SW 1271 (cell line): ENCODE results near the gene DCP1A.
A peak's percentile ranks its signal among the peaks of the same experiment; 100 is the strongest.

Source experiments
- DNase-seq, 2 experiments: peaks; one replicate each; lab custom pipeline; 2025; lab: John Stamatoyannopoulos, UW

DCP1A gene

DNA sequence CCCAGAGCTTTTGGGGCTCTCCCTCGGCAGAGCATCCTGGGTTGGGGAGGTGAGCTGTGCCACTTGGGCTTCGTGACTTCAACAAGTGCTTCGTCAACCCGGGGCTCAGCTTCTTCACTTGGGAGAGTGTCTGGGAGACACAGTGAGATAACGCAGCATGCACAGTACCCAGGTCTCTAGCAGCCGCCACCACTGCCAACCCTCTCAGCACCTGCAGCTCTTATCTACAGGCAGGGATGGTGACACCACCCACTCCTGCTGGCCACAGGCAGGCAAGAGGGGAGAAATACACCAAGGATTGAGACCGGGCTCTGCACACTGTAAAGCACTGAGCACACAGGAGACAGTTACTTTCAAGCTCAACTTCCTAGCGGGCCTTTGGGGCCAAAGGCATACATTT is 103.1 kb downstream of the DCP1A start:
- no peak for DNase-seq

DNA sequence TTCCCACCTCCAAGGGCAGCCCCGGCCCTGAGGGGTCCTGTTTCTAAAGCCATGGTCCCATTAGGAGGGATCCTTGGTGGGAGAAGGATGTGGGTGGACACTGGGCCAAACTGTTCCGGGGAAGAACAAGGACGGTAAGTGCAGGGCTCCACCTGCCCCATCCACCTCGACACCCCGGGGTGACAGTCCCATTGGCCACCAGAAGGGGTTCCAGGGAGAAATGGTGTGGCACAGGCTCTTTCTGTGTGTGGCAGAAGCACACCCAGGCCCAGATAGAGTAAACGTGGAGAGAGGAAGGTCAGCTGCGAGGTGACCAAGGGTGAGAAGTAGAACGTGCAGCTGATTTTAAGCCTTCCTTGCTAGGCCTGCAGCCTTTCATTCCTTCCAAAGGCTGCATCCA is 103.6 kb downstream of the DCP1A start:
- DNase-seq: no peak

- DNase-seq: no peak
These were observed 104.2 kb downstream of the DCP1A start for GRCh38 chr3:53243165-53243564.

DNA sequence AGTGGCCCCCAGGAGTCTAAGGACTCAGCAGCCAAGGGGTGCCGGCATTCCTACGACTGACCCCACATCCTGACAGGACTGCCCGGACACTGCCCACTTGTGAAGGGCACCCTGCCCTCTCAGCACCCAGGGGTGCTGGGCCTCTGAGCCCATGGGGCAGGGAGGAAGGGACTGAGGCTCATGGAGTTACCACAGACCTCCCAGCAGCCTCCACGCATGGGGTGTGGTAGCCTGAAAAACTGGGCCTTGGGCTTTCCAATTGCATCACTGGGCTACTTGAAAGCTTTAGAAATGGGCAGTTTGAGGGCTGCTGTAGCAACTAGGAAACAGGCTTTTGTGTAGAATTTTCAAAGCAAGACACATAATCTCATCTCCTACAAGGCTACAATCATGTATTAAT is 104.7 kb downstream of the DCP1A start:
- DNase-seq: no peak

GRCh38 chr3:53242155-53242554 is 105.2 kb downstream of the DCP1A start:
- DNase-seq: no peak

GRCh38 chr3:53240989-53241972 is 106.1 kb downstream of the DCP1A start:
- DNase-seq: no peak

- no peak for DNase-seq
These were observed 107.5 kb downstream of the DCP1A start for GRCh38 chr3:53239800-53240199.

- DNase-seq: no peak
These were observed 108.5 kb downstream of the DCP1A start for GRCh38 chr3:53238886-53239285.

DNA sequence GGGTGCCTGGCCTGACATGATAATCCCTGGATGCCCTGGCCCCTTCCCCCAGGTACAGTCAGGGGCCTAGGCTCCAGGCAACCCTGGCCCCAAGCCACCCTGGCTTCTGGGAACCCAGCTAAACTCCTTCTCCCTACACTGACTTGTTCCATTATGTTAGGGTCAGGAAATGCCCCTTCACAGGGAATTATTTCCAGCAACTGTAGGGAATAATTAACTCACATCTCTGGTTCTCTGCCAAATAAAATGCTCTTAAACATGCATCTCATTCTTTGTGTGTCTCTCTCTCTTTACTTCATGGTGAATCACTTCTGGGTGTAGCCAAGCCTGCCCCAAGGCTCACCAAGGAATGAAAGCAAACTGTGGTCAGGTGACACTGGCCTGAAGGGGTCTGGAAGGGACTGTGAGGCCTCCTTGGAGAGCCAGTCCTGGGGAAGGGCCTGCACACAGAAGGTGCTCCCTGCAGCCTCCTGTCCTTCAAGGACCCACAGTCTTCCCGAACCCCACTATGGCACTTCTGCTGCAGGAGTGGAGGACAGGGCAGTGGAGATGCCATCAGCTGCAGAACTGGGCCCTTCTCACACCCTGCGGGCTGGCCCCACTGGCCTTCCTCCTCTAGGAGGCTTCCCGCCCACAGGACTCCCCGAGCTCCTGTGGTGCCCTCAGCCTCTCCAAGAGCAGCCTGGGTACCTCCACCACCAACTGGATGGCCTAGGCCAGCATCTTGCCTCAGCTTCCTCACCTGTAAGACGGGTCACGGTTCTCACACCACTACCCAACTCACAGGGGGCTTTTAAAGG is 109.1 kb downstream of the DCP1A start:
- peak in 1 of 2 experiments; percentile 56 for DNase-seq

GRCh38 chr3:53236112-53236841 is 111.1 kb downstream of the DCP1A start:
- DNase-seq: peak in 1 of 2 experiments; percentile 49

- DNase-seq: no peak
These were observed 111.8 kb downstream of the DCP1A start for GRCh38 chr3:53235545-53235944.

DNA sequence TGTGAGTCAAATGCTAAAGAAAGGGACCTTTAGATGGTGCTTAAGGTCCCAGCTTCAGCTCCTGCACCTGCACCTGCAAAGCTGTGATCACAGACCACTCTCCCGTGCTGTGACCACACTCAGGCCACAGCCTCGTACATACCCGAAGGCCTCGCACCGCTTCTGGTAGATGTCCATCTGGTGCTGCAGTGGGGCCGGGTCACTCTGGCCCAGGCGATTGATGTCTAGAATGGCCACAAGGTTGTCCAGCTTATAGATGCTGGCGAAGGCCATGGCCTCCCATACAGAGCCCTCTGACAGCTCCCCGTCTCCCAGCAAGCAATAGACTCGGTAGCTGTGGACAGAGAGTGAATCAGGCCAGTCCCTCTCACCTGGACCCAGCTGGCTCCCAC is 112.5 kb downstream of the DCP1A start:
- DNase-seq: no peak

GRCh38 chr3:53234130-53234840 is 113.1 kb downstream of the DCP1A start:
- DNase-seq: no peak
